ENCODE measurements around the gene FCGR1A. TPM values are rescaled to one million over a fixed set of nuclear protein-coding genes. Genes with fewer than 3 reads are reported as not detected.
"Not testable (repeated sequence)": the region's sequence is repeated elsewhere in the genome, so short reads cannot be mapped to it uniquely, and the experiment has no call there.

FCGR1A gene
- polyA plus RNA-seq, 4 donors, result 0.91 to 2.6 (median 1.8) TPM

- DNase-seq (ENCODE audit: low read depth in 4 of 4, low spot score in 2 of 4), result not testable (repeated sequence)
Measured at GRCh38 chr1:149775510-149776147, 6.9 kb upstream of the FCGR1A start.

DNA sequence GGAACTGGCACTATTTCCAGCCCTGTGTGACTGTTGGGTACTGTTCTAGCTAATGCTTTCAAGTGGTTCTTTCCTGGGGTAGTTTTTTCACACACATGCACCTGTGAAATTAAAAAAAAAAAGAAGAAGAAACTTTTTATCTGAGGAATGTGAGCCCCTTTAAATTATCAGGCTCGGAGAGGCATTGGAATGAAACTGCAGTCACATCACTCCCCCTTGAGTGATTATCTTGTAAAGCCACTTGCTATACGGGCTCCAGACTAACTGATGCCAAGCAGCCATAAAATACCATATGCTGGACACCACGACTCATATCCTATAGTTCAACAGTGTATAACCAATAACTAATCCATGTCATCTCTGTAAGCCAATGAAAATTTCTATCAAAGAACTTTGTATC, 5.4 kb upstream of the FCGR1A start:
- DNase-seq (ENCODE audit: low read depth in 4 of 4, low spot score in 2 of 4), result not testable (repeated sequence)

GRCh38 chr1:149778313-149778712, 4.2 kb upstream of the FCGR1A start:
- DNase-seq (ENCODE audit: low read depth in 4 of 4, low spot score in 2 of 4), result not testable (repeated sequence)

DNA sequence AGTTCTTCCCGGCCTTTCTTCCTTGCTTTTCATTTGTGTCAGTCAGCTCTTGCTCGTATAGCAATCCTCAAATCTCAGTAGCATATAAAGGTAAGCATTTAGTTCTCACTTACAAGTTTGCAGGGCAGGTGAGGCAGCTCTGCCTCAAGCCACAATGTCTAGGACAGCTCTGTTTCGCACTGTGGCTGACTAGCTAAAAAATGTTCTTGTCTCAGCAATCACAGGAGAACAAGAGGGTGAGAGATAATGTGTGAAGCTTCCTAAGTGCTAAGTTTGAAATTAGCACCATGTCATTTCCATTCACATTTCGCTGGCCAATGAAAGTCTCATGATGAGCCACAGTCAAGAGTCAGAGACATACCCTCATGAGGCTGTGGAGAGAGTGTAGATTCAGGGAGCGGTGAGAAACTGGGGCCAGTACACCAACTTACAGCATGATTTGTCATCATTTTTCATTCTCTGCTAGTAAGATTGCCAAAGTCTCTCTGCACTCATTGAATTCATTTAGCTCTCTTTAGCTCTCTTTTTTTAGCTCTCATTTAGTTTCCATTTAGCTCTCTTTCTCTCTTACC, 995 bp upstream of the FCGR1A start:
- not testable (repeated sequence) for DNase-seq (ENCODE audit: low read depth in 4 of 4, low spot score in 2 of 4)

GRCh38 chr1:149783289-149783688, 795 bp downstream of the FCGR1A start:
- not testable (repeated sequence) for DNase-seq (ENCODE audit: low read depth in 4 of 4, low spot score in 2 of 4)

GRCh38 chr1:149783868-149784267, 1.4 kb downstream of the FCGR1A start:
- DNase-seq (ENCODE audit: low read depth in 4 of 4, low spot score in 2 of 4), result not testable (repeated sequence)

GRCh38 chr1:149787688-149788451, 5.4 kb downstream of the FCGR1A start:
- not testable (repeated sequence) for DNase-seq (ENCODE audit: low read depth in 4 of 4, low spot score in 2 of 4)

GRCh38 chr1:149792502-149792901, 10.0 kb downstream of the FCGR1A start:
- not testable (repeated sequence) for DNase-seq (ENCODE audit: low read depth in 4 of 4, low spot score in 2 of 4)

DNA sequence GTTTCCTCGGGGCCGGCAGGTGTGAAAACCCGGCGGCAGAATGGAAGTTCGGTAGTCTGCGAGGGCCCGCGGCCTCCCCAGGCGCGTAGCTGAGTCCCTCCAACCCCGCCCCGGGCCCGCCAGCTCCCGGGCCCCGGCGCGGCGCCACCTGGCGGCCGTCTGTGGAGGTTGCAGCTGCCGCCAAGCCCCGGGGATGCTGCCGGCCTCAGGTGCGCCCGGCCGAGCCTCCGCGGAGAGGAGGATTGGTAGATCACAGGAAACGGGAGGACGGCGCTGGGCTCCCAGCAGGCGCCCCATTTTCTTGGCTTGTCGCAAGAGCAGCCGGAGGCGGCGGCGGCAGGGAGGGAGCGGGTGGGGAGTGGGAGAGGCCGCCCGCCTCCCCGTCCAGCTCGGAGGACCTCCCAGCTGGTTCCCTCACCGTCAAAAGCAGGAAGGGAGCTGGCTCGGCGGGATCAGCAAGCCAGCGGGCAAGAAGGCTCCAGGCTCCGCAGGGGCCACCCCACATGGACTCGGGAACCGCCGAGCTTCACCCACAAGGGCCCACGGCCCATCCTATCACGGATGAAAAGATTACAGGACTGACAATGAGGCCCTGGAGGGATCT, 10.5 kb downstream of the FCGR1A start:
- peak in 2 of 4 donors; percentile 27 to 54 for DNase-seq (ENCODE audit: low read depth in 4 of 4, low spot score in 2 of 4)

DNA sequence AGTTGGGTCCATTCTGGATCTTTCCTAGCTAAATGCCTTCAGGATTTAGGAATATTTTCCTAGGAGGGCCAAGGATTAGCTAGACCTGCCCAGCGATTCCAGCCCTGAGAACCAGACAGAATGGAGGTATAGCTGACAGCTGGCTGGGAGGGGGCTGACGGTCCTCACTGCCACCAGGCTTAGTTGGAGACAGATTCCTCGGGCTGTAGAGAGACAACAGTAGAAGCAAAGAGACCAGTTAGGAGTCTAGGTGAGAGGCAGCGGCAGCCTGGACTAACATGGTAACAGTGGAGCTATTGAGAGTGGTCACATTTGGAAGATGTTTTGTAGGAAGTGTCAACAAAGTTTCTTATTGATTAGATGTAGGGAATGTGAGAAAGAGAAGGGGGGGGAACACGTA, 11.4 kb downstream of the FCGR1A start:
- DNase-seq (ENCODE audit: low read depth in 4 of 4, low spot score in 2 of 4), result not testable (repeated sequence)

DNA sequence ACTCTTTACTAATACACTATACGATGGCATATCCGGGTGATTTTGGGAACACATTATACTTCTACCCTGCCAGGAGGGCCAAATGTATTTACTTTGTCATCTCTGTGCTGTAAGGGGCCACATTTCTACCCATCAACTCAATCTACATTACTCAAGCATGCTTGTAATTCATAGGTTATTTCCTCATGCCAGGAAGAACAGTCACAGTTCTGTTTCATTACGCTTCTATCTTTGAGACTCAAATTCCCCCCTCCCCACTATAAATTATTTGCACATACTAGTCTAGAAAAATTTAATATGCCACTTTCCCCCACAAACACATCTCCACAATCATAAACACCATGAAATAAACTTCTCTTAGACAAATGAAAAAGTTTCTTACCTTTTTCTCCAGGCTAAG, 19.1 kb downstream of the FCGR1A start:
- DNase-seq (ENCODE audit: low read depth in 4 of 4, low spot score in 2 of 4), result not testable (repeated sequence)

GRCh38 chr1:149804417-149805080, 22.1 kb downstream of the FCGR1A start:
- DNase-seq (ENCODE audit: low read depth in 4 of 4, low spot score in 2 of 4), result not testable (repeated sequence)

GRCh38 chr1:149810697-149811405, 28.4 kb downstream of the FCGR1A start:
- DNase-seq (ENCODE audit: low read depth in 4 of 4, low spot score in 2 of 4), result not testable (repeated sequence)

GRCh38 chr1:149811514-149811889, 29.0 kb downstream of the FCGR1A start:
- DNase-seq (ENCODE audit: low read depth in 4 of 4, low spot score in 2 of 4), result not testable (repeated sequence)

DNA sequence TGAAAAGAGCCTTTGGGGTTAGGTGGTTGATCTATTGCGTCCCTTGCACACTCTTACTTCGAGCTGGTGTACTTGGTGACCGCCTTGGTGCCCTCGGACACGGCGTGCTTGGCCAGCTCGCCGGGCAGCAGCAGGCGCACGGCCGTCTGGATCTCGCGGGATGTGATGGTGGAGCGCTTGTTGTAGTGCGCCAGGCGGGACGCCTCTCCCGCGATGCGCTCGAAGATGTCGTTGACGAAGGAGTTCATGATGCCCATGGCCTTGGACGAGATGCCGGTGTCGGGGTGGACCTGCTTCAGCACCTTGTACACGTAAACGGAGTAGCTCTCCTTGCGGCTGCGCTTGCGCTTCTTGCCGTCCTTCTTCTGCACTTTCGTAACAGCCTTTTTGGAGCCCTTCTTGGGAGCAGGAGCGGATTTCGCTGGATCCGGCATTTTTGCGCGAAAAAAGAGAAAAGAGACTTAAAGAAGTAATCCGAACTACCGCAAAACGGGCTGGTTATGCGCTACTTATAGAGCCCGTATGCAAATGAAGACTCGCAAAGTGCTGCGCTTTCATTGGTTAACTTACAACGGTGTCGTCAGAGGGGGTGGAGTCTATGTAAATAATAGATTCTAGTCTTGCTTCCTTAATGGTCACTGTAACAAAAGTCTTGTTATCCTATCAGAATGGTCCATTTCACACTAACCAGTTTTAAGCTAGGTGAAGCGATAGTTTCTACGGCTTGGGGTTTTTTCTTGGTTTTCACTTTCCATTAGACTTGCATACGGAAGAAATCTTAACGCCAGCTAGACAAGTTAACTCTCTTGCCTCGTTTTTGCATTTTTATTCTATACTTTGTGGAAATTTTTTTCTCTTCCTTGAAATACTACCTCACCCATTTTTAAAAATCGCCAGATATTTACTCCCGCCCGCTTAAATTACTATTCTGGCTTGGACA, 29.7 kb downstream of the FCGR1A start:
- DNase-seq (ENCODE audit: low read depth in 4 of 4, low spot score in 2 of 4), result peak; percentile 81 to 91 (median 89)

- DNase-seq (ENCODE audit: low read depth in 4 of 4, low spot score in 2 of 4), result peak; percentile 51 to 64 (median 63)
Measured at GRCh38 chr1:149812893-149813801, 30.7 kb downstream of the FCGR1A start.

- DNase-seq (ENCODE audit: low read depth in 4 of 4, low spot score in 2 of 4), result not testable (repeated sequence)
Measured at GRCh38 chr1:149820387-149820786, 37.9 kb downstream of the FCGR1A start.

DNA sequence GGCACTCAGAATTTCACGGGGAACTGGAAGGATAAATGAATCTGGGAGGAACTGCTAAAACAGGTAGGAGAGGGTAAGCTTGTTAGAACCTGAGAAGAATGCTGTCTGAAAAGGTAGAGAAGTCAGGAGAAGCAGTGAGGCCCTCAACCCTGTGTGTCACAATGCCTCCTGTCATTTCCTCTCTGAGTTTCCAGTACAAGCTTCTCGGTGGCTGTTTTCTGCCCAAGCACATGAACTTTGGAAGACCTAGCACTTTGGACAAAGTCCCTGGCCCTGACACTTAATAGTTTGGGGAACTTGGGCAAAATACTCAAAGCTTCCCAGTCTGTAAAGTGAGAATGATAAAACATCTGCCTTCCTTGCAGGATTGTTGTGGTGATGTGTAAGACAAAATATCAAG, 44.1 kb downstream of the FCGR1A start:
- not testable (repeated sequence) for DNase-seq (ENCODE audit: low read depth in 4 of 4, low spot score in 2 of 4)
